ENCODE results near the gene SORT1. TPM values are rescaled to one million over a fixed set of nuclear protein-coding genes. Genes with fewer than 3 reads are reported as not detected.

The SORT1 gene
- total RNA-seq, 1 donor = 48.5 TPM

GRCh38 chr1:109368464-109368863 lies 29.3 kb downstream of the SORT1 start:
- H3K27ac ChIP-seq (ENCODE audit: low read depth, low read length) = peak overlapping the region; percentile 98

DNA sequence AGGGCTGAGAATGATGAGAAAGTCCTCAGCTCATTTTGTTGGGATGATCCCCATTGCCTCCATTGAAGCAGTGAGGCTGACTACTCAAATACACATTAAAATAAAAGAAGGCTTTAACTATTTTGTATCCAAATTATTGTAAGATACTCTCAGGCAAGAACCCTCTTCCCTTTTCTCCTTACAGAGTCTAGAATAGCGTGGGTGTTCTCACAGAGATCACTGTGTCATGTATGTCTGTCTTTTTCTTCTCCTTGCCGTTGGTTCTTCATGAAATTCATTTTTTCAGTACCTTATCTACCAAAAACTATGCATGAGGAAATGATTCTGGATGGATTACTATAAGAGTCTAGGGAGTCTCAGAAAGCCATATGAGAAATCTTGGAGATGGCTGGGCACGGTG lies 30.1 kb downstream of the SORT1 start:
- TF ChIP-seq, protein P1, sequence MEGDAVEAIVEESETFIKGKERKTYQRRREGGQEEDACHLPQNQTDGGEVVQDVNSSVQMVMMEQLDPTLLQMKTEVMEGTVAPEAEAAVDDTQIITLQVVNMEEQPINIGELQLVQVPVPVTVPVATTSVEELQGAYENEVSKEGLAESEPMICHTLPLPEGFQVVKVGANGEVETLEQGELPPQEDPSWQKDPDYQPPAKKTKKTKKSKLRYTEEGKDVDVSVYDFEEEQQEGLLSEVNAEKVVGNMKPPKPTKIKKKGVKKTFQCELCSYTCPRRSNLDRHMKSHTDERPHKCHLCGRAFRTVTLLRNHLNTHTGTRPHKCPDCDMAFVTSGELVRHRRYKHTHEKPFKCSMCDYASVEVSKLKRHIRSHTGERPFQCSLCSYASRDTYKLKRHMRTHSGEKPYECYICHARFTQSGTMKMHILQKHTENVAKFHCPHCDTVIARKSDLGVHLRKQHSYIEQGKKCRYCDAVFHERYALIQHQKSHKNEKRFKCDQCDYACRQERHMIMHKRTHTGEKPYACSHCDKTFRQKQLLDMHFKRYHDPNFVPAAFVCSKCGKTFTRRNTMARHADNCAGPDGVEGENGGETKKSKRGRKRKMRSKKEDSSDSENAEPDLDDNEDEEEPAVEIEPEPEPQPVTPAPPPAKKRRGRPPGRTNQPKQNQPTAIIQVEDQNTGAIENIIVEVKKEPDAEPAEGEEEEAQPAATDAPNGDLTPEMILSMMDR (IDR thresholded peaks at IDR 0.05; ENCODE audit: extremely low read depth, low read depth, low read length) = no peak
- H3K4me1 ChIP-seq (ENCODE audit: insufficient read depth, low read length) = peaks cover 43% of the 10 kb centered on the region
- peaks cover 17% of the 10 kb centered on the region for H3K36me3 ChIP-seq (ENCODE audit: insufficient read depth, low read length)

More at GRCh38 chr1:109368464-109368863, 29.3 kb downstream of the SORT1 start:
- Histone ChIP-seq H3K4me1 (ENCODE audit: insufficient read depth, low read length) (peaks cover 46% of the 10 kb centered on the region), H3K9me3 (ENCODE audit: low read depth, low read length) (no peaks in the 10 kb centered on the region), H4K20me1 (ENCODE audit: insufficient read depth, low read length) (no peaks in the 10 kb centered on the region), H3K4me3 (ENCODE audit: insufficient read depth, low read length) (no peak overlapping the region), H3K79me2 (ENCODE audit: insufficient read depth, low read length) (peaks cover 25% of the 10 kb centered on the region), H3K4me2 (ENCODE audit: insufficient read depth, low read length) (no peak overlapping the region), H3K36me3 (ENCODE audit: insufficient read depth, low read length) (peaks cover 17% of the 10 kb centered on the region), H3K27me3 (ENCODE audit: insufficient read depth, low read length) (no peaks in the 10 kb centered on the region), H2AFZ (ENCODE audit: low read length) (no peak overlapping the region)
- TF ChIP-seq, protein P1 (IDR thresholded peaks at IDR 0.05; ENCODE audit: extremely low read depth, low read depth, low read length) = peak; percentile 18
- DNase-seq (ENCODE audit: insufficient read length, low spot score, missing footprints) = no peak

GRCh38 chr1:109365642-109366204 lies 32.0 kb downstream of the SORT1 start:
- Histone ChIP-seq H3K27me3 (ENCODE audit: insufficient read depth, low read length) (no peaks in the 10 kb centered on the region), H3K4me3 (ENCODE audit: insufficient read depth, low read length) (no peak overlapping the region)

More for the DNA sequence above, 30.1 kb downstream of the SORT1 start:
- DNase-seq (ENCODE audit: insufficient read length, low spot score, missing footprints) = no peak
- Histone ChIP-seq H3K9me3 (ENCODE audit: low read depth, low read length) (no peaks in the 10 kb centered on the region), H3K27ac (ENCODE audit: low read depth, low read length) (no peak overlapping the region), H4K20me1 (ENCODE audit: insufficient read depth, low read length) (no peaks in the 10 kb centered on the region), H2AFZ (ENCODE audit: low read length) (no peak overlapping the region), H3K4me3 (ENCODE audit: insufficient read depth, low read length) (no peak overlapping the region), H3K79me2 (ENCODE audit: insufficient read depth, low read length) (peaks cover 18% of the 10 kb centered on the region), H3K27me3 (ENCODE audit: insufficient read depth, low read length) (no peaks in the 10 kb centered on the region), H3K4me2 (ENCODE audit: insufficient read depth, low read length) (no peak overlapping the region)

GRCh38 chr1:109361649-109362048 lies 36.1 kb downstream of the SORT1 start:
- Histone ChIP-seq H3K4me3 (ENCODE audit: insufficient read depth, low read length) (no peak overlapping the region), H3K9me3 (ENCODE audit: low read depth, low read length) (no peaks in the 10 kb centered on the region), H4K20me1 (ENCODE audit: insufficient read depth, low read length) (no peaks in the 10 kb centered on the region), H3K79me2 (ENCODE audit: insufficient read depth, low read length) (no peaks in the 10 kb centered on the region), H3K4me2 (ENCODE audit: insufficient read depth, low read length) (no peak overlapping the region), H3K36me3 (ENCODE audit: insufficient read depth, low read length) (peaks cover 15% of the 10 kb centered on the region), H3K4me1 (ENCODE audit: insufficient read depth, low read length) (peaks cover 4% of the 10 kb centered on the region), H3K27ac (ENCODE audit: low read depth, low read length) (no peak overlapping the region), H2AFZ (ENCODE audit: low read length) (no peak overlapping the region), H3K27me3 (ENCODE audit: insufficient read depth, low read length) (no peaks in the 10 kb centered on the region)
- TF ChIP-seq, protein P1 (IDR thresholded peaks at IDR 0.05; ENCODE audit: extremely low read depth, low read depth, low read length) = no peak
- DNase-seq (ENCODE audit: insufficient read length, low spot score, missing footprints) = no peak

More at GRCh38 chr1:109365642-109366204, 32.0 kb downstream of the SORT1 start:
- DNase-seq (ENCODE audit: insufficient read length, low spot score, missing footprints) = no peak
- Histone ChIP-seq H3K27ac (ENCODE audit: low read depth, low read length) (no peak overlapping the region), H2AFZ (ENCODE audit: low read length) (no peak overlapping the region), H3K79me2 (ENCODE audit: insufficient read depth, low read length) (peaks cover 11% of the 10 kb centered on the region), H3K4me2 (ENCODE audit: insufficient read depth, low read length) (no peak overlapping the region), H3K4me1 (ENCODE audit: insufficient read depth, low read length) (peaks cover 28% of the 10 kb centered on the region), H3K9me3 (ENCODE audit: low read depth, low read length) (no peaks in the 10 kb centered on the region), H3K36me3 (ENCODE audit: insufficient read depth, low read length) (peaks cover 17% of the 10 kb centered on the region), H4K20me1 (ENCODE audit: insufficient read depth, low read length) (no peaks in the 10 kb centered on the region)
- TF ChIP-seq, protein P1 (IDR thresholded peaks at IDR 0.05; ENCODE audit: extremely low read depth, low read depth, low read length) = no peak

Measured in osteoblast (primary cell).